HCT116 (cell line): ENCODE results near the gene C2orf68. TPM values are rescaled to one million over a fixed set of nuclear protein-coding genes. Genes with fewer than 3 reads are reported as not detected.

Experiments
- ATAC-seq: fragments of 200-7000 bp; cut with Tn5 transposase; 2 replicates; pipeline ENCODE4 v1.9.1; 2020; ENCODE audit warnings: mild to moderate bottlenecking, moderate library complexity
- BruUV-seq: library from RNA; stranded (reverse); fragments of 400-500 nt; replicated peaks from 2 replicates; lab custom pipeline; 2021; lab: Mats Ljungman, UMichigan
- CTCF ChIA-PET: fragments of 300-600 bp; sonication (Branson Sonifier 250); formaldehyde crosslinking; loops from one replicate; lab custom pipeline; 2021; ENCODE audit warnings: antibody characterized with exemption; lab: Charles Lee
- POLR2A ChIA-PET: fragments of 300-600, 350-600 bp; sonication (Branson Sonifier 250); formaldehyde crosslinking; loops from one replicate; lab custom pipeline; 2021; ENCODE audit warnings: antibody characterized with exemption; lab: Charles Lee
- RAD21 ChIA-PET, 2 experiments: fragments of 300-600 bp; sonication (Branson Sonifier 250); formaldehyde crosslinking; loops; one replicate each; lab custom pipeline; 2023; ENCODE audit warnings: low total read pairs in 2 of 2; ENCODE audit not compliant: uncharacterized antibody in 2 of 2, unreplicated experiment in 2 of 2, low non-redundant PET in 1 of 2; lab: Charles Lee
- DNase-seq: peaks from one replicate; pipeline ENCODE4 v3.0.0-alpha.2; 2010; ENCODE audit warnings: low read depth, low spot score
- H2AFZ ChIP-seq: fragments of 200-600 bp; shearing (Covaris generic), sonication (generic); 2 replicates; pipeline ENCODE4 v1.6.1; 2017; ENCODE audit warnings: low read depth, mixed run types, mixed read lengths, antibody characterized with exemption, low read length; ENCODE audit not compliant: poor library complexity, severe bottlenecking
- H3K27ac ChIP-seq: 2 replicates; pipeline ENCODE4 v1.5.1; 2012; ENCODE audit warnings: low read depth, low read length
- H3K27me3 ChIP-seq: fragments of 200-600 bp; sonication (generic); 2 replicates; pipeline ENCODE4 v1.6.1; 2016; ENCODE audit warnings: mixed run types, low read length, mixed read lengths; ENCODE audit not compliant: insufficient read depth
- H3K36me3 ChIP-seq, 2 experiments: fragments of 200-500 bp in 1 of 2; fragments of 200-600 bp in 1 of 2; sonication (Bioruptor generic) in 1 of 2; sonication (generic) in 1 of 2; 2 replicates each; pipeline versions ENCODE4 v1.5.1 to v1.6.1; 2014 to 2016; ENCODE audit warnings: low read length in 2 of 2, inconsistent platforms in 1 of 2, mixed read lengths in 1 of 2, mixed run types in 1 of 2; ENCODE audit not compliant: insufficient read depth in 2 of 2, control insufficient read depth in 1 of 2
- H3K4me1 ChIP-seq, 2 experiments: fragments of 200-600 bp in 1 of 2; sonication (generic) in 1 of 2; 2 replicates each; pipeline versions ENCODE4 v1.5.1 to v1.6.1; 2012 to 2017; ENCODE audit warnings: low read length in 2 of 2, inconsistent platforms in 1 of 2, mild to moderate bottlenecking in 1 of 2, mixed read lengths in 1 of 2, mixed run types in 1 of 2, moderate library complexity in 1 of 2; ENCODE audit not compliant: insufficient read depth in 2 of 2, control insufficient read depth in 1 of 2
- H3K4me2 ChIP-seq: fragments of 200-600 bp; sonication (generic); 2 replicates; pipeline ENCODE4 v1.6.1; 2017; ENCODE audit warnings: mixed run types, low read length, mixed read lengths
- H3K4me3 ChIP-seq, 2 experiments: fragments of 200-600 bp in 1 of 2; sonication (generic) in 1 of 2; replicated peaks in 1 of 2; 2 replicates each; pipeline ENCODE4 v1.5.1; 2011 to 2016; ENCODE audit warnings: low read length in 2 of 2, control low read depth in 1 of 2, low read depth in 1 of 2, mild to moderate bottlenecking in 1 of 2, mixed read lengths in 1 of 2, mixed run types in 1 of 2
- H3K79me2 ChIP-seq: fragments of 200-600 bp; sonication (generic); 2 replicates; pipeline ENCODE4 v1.6.1; 2017; ENCODE audit warnings: mild to moderate bottlenecking, mixed run types, low read length, moderate library complexity, mixed read lengths; ENCODE audit not compliant: insufficient read depth
- H3K9ac ChIP-seq: fragments of 200-600 bp; sonication (generic); 2 replicates; pipeline ENCODE4 v1.6.1; 2016; ENCODE audit warnings: low read length, mixed read lengths
- H3K9me2 ChIP-seq: fragments of 200-600 bp; sonication (generic), shearing (Covaris generic); 2 replicates; pipeline ENCODE4 v1.6.1; 2017; ENCODE audit warnings: mixed run types, mild to moderate bottlenecking, moderate library complexity; ENCODE audit not compliant: insufficient read depth
- H3K9me3 ChIP-seq, 2 experiments: fragments of 200-500 bp in 1 of 2; fragments of 200-600 bp in 1 of 2; sonication (Bioruptor generic) in 1 of 2; sonication (generic) in 1 of 2; 2 replicates each; pipeline ENCODE4 v1.6.1; 2014 to 2017; ENCODE audit warnings: low read length in 2 of 2, mixed read lengths in 2 of 2, inconsistent platforms in 1 of 2, low read depth in 1 of 2, mild to moderate bottlenecking in 1 of 2, mixed run types in 1 of 2, moderate library complexity in 1 of 2; ENCODE audit not compliant: control insufficient read depth in 1 of 2, insufficient read depth in 1 of 2
- H4K20me1 ChIP-seq: fragments of 200-600 bp; sonication (generic), shearing (Covaris generic); 2 replicates; pipeline ENCODE4 v1.6.1; 2017; ENCODE audit warnings: mixed run types, mild to moderate bottlenecking, moderate library complexity; ENCODE audit not compliant: insufficient read depth
- EGR1 ChIP-seq: IDR thresholded peaks from 2 replicates; pipeline ENCODE4 v1.6.1; 2012; ENCODE audit warnings: low read depth
- JUND ChIP-seq: IDR thresholded peaks from 2 replicates; pipeline ENCODE4 v1.6.1; 2012
- POLR2A ChIP-seq: IDR thresholded peaks from 2 replicates; pipeline ENCODE4 v1.7.0; 2011; ENCODE audit warnings: borderline replicate concordance; ENCODE audit not compliant: insufficient read depth, insufficient read length; ENCODE audit errors: extremely low read depth
- RAD21 ChIP-seq: IDR thresholded peaks from 2 replicates; pipeline ENCODE4 v1.6.1; 2012; ENCODE audit warnings: low read depth, mild to moderate bottlenecking
- intact Hi-C: fragments of 100-400 bp; cut with micrococcal nuclease; formaldehyde crosslinking; loops from 2 replicates; pipeline ENCODE4 v1.10.0; 2022
- total RNA-seq: library from RNA; stranded (reverse); gene quantifications from one replicate; pipeline ENCODE4 v1.2.1, GENCODE V29; 2021; ENCODE audit not compliant: unreplicated experiment
- TF ChIP-seq, protein P1 (sequence below): IDR thresholded peaks from 2 replicates; pipeline ENCODE4 v1.6.1; 2012
- TF ChIP-seq, protein P2 (sequence below): IDR thresholded peaks from 2 replicates; pipeline ENCODE4 v1.6.1; 2012
- TF ChIP-seq, protein P3 (sequence below), 3 experiments: fragments of 200-600 bp in 1 of 3; sonication (generic) in 1 of 3; IDR thresholded peaks in 2 of 3; conservative IDR thresholded peaks in 1 of 3; 2 replicates each; pipeline ENCODE4 v1.5.1; 2012 to 2017; ENCODE audit warnings: low read depth in 2 of 3, low read length in 2 of 3, antibody characterized with exemption in 1 of 3, borderline replicate concordance in 1 of 3, control low read depth in 1 of 3, mild to moderate bottlenecking in 1 of 3, mixed read lengths in 1 of 3, mixed run types in 1 of 3, moderate library complexity in 1 of 3; ENCODE audit not compliant: insufficient read depth in 1 of 3

C2orf68 gene
- total RNA-seq, 1 experiment from 2014 or later = 21.8 TPM

DNA sequence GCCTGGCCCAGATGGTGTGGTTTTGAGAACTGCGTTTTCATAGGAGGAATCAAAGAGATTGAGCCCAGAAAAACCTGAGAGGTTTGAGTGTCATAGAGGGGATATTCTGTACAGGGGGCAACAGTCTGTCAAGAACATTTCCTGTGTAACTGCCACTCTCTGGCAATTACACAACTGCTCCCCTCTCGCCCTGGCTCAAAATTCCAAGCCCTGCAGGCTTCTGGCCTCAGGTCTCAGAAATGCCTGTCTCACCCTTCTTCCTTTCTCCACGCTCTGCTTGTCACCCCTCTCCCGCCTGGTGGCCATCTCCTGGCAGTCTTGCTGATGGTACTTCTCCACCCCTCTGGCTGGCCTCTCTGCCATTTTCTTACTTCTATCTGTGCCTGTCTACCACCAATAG, 23.6 kb downstream of the C2orf68 start:
- no peak for DNase-seq
- ChIA-PET CTCF (no interaction called here), POLR2A (no interaction called here)
- no peak overlapping the region for H3K27ac ChIP-seq
- H2AFZ ChIP-seq = no peak overlapping the region
- H3K9me3 ChIP-seq = no peaks in the 10 kb centered on the region
- H4K20me1 ChIP-seq = no peaks in the 10 kb centered on the region
- no peak overlapping the region for H3K9ac ChIP-seq
- H3K9me2 ChIP-seq = no peaks in the 10 kb centered on the region
- no peak overlapping the region for H3K4me2 ChIP-seq
- no peak for TF ChIP-seq JUND
- TF ChIP-seq EGR1 = no peak
- TF ChIP-seq, protein P1, sequence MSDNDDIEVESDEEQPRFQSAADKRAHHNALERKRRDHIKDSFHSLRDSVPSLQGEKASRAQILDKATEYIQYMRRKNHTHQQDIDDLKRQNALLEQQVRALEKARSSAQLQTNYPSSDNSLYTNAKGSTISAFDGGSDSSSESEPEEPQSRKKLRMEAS = no peak
- TF ChIP-seq, protein P2, sequence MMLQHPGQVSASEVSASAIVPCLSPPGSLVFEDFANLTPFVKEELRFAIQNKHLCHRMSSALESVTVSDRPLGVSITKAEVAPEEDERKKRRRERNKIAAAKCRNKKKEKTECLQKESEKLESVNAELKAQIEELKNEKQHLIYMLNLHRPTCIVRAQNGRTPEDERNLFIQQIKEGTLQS = no peak
- no peak for TF ChIP-seq RAD21
- TF ChIP-seq POLR2A = no peak
- TF ChIP-seq, all 23 proteins: peak for 0
- RAD21 ChIA-PET = no interaction called here
- BruUV-seq = no TSS peak
- peaks cover 20 to 32% of the 10 kb centered on the region in 2 experiments for H3K4me1 ChIP-seq
- H3K36me3 ChIP-seq = no peaks in the 10 kb centered on the region
- H3K79me2 ChIP-seq = no peaks in the 10 kb centered on the region
- H3K4me3 ChIP-seq = no peak overlapping the region
- intact Hi-C loops = no loop called here
- no peak for ATAC-seq
- H3K27me3 ChIP-seq = no peaks in the 10 kb centered on the region

GRCh38 chr2:85585781-85586105, 26.1 kb downstream of the C2orf68 start:
- Histone ChIP-seq H3K9me2 (no peaks in the 10 kb centered on the region), H3K4me1 (peaks cover 20 to 23% of the 10 kb centered on the region in 2 experiments), H3K27me3 (no peaks in the 10 kb centered on the region), H2AFZ (no peak overlapping the region), H3K4me2 (peak overlapping the region; percentile 78), H3K4me3 (0 out of 4 replicates have a peak overlapping the region, but pooled peaks of 1 of the 2 experiments have one; percentile 27), H3K9me3 (no peaks in the 10 kb centered on the region), H4K20me1 (no peaks in the 10 kb centered on the region), H3K9ac (0 out of 2 replicates have a peak overlapping the region, but pooled peaks have one; percentile 46), H3K36me3 (peaks cover 0 to 4% of the 10 kb centered on the region in 2 experiments; a peak in 2 of 4 replicates), H3K79me2 (no peaks in the 10 kb centered on the region), H3K27ac (peak overlapping the region; percentile 75)
- TF ChIP-seq, protein P3, sequence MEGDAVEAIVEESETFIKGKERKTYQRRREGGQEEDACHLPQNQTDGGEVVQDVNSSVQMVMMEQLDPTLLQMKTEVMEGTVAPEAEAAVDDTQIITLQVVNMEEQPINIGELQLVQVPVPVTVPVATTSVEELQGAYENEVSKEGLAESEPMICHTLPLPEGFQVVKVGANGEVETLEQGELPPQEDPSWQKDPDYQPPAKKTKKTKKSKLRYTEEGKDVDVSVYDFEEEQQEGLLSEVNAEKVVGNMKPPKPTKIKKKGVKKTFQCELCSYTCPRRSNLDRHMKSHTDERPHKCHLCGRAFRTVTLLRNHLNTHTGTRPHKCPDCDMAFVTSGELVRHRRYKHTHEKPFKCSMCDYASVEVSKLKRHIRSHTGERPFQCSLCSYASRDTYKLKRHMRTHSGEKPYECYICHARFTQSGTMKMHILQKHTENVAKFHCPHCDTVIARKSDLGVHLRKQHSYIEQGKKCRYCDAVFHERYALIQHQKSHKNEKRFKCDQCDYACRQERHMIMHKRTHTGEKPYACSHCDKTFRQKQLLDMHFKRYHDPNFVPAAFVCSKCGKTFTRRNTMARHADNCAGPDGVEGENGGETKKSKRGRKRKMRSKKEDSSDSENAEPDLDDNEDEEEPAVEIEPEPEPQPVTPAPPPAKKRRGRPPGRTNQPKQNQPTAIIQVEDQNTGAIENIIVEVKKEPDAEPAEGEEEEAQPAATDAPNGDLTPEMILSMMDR (IDR thresholded peaks at IDR 0.05 in 2 of 3, conservative IDR thresholded peaks at IDR 0.05 in 1 of 3; ENCODE audit: borderline replicate concordance in 1 of 3, insufficient read depth in 1 of 3, low read depth in 2 of 3, low read length in 2 of 3) = no peak
- TF ChIP-seq JUND = peak; percentile 35; the same call in 1 of the 2 replicates
- no TSS peak for BruUV-seq
- POLR2A ChIA-PET = interaction anchor here (0.8 to 1.2 kb wide), 3 partner anchors 24 to 171 kb away, joined by 3 to 4 read pairs (median 3); partner anchors contain the start of genes C2orf68 and GGCX
- DNase-seq (no peak), ATAC-seq (peak; percentile 29; the same call in 1 of the 2 replicates)
- CTCF ChIA-PET = no interaction called here
- intact Hi-C loops = no loop called here
- RAD21 ChIA-PET = no interaction called here
